Liver (tissue), 3 donors: ENCODE data around the gene ATP5PD.

Experiments
- CTCF ChIP-seq: fragments of 150-350 bp; IDR thresholded peaks from 2 replicates; pipeline ENCODE4 v1.5.1; 2017; ENCODE audit warnings: improper control_type of control experiment, low read depth, low read length; ENCODE audit not compliant: missing input control
- EGR1 ChIP-seq, 2 donors: IDR thresholded peaks; 2 replicates each; pipeline ENCODE4 v1.6.1; 2016 to 2018; ENCODE audit warnings: antibody characterized with exemption in 2 of 2, low read depth in 2 of 2
- FOXA1 ChIP-seq: IDR thresholded peaks from 2 replicates; pipeline ENCODE4 v1.6.1; 2016; ENCODE audit warnings: antibody characterized with exemption
- RAD21 ChIP-seq, 2 donors: IDR thresholded peaks; 2 replicates each; pipeline ENCODE4 v1.6.1; 2016; ENCODE audit warnings: antibody characterized with exemption in 2 of 2, mild to moderate bottlenecking in 2 of 2
- REST ChIP-seq: IDR thresholded peaks from 2 replicates; pipeline ENCODE4 v1.6.1; 2016; ENCODE audit warnings: antibody characterized with exemption, mild to moderate bottlenecking
- RXRA ChIP-seq, 2 donors: IDR thresholded peaks; 2 replicates each; pipeline ENCODE4 v1.6.1; 2017 to 2018; ENCODE audit warnings: antibody characterized with exemption in 2 of 2, mild to moderate bottlenecking in 1 of 2
- SP1 ChIP-seq: IDR thresholded peaks from 2 replicates; pipeline ENCODE4 v1.6.1; 2018; ENCODE audit warnings: antibody characterized with exemption, mild to moderate bottlenecking
- TAF1 ChIP-seq: conservative IDR thresholded peaks from 2 replicates; pipeline ENCODE4 v1.6.1; 2016; ENCODE audit warnings: antibody characterized with exemption, mild to moderate bottlenecking
- YY1 ChIP-seq: IDR thresholded peaks from 2 replicates; pipeline ENCODE4 v1.6.1; 2016; ENCODE audit warnings: antibody characterized with exemption, mild to moderate bottlenecking
- donor health status: healthy.
- donor health status: healthy.

- TF ChIP-seq CTCF = no peak
- no peak for TF ChIP-seq EGR1 (IDR thresholded peaks at IDR 0.05; ENCODE audit: low read depth in 2 of 2)
- TF ChIP-seq RAD21 (IDR thresholded peaks at IDR 0.05) = no peak
- TF ChIP-seq REST = no peak
- no peak for TF ChIP-seq YY1
- no peak for TF ChIP-seq FOXA1
- peak; percentile 41 for TF ChIP-seq SP1
- no peak for TF ChIP-seq TAF1
- no peak for TF ChIP-seq RXRA (IDR thresholded peaks at IDR 0.05)
These were observed 41.0 kb upstream of the ATP5PD start, which contains the start of gene SLC16A5 for GRCh38 chr17:75087558-75088453.
